Measurements from ENCODE around the gene MED13.
"Not testable (repeated sequence)": the region's sequence is repeated elsewhere in the genome, so short reads cannot be mapped to it uniquely, and the experiment has no call there.

MED13 gene

GRCh38 chr17:61907361-61907760 lies 157.7 kb downstream of the MED13 start:
- DNase-seq (ENCODE audit: low spot score), result no peak

GRCh38 chr17:61904094-61904710 lies 160.9 kb downstream of the MED13 start:
- DNase-seq (ENCODE audit: low spot score), result no peak

GRCh38 chr17:61903251-61903650 lies 161.8 kb downstream of the MED13 start:
- DNase-seq (ENCODE audit: low spot score), result no peak

GRCh38 chr17:61897548-61898180 lies 167.4 kb downstream of the MED13 start:
- no peak for DNase-seq (ENCODE audit: low spot score)

- DNase-seq (ENCODE audit: low spot score), result no peak
Measured at GRCh38 chr17:61895391-61895790, 169.7 kb downstream of the MED13 start.

- not testable (repeated sequence) for DNase-seq (ENCODE audit: low spot score)
Measured at GRCh38 chr17:61894310-61894709, 170.8 kb downstream of the MED13 start.
